Hematopoietic multipotent progenitor cell (in vitro differentiated cells): ENCODE measurements around the gene RYR1. TPM values are rescaled to one million over a fixed set of nuclear protein-coding genes. Genes with fewer than 3 reads are reported as not detected.
"Not testable (repeated sequence)": the region's sequence is repeated elsewhere in the genome, so short reads cannot be mapped to it uniquely, and the experiment has no call there.

Experiments used
- DNase-seq, 3 donors: peaks; one replicate each; pipeline ENCODE4 v3.0.0-alpha.2; 2011 to 2015; ENCODE audit warnings: low read depth in 2 of 3, low spot score in 2 of 3
- total RNA-seq: library from RNA; depleted of rRNA; stranded (reverse); fragments of >200 nt; gene quantifications from one replicate; pipeline ENCODE4 v1.2.3, GENCODE V29; 2012

The RYR1 gene
- total RNA-seq, 1 donor, result 2.7 TPM

- DNase-seq, result no peak
Measured at GRCh38 chr19:38484747-38485146, 51.3 kb downstream of the RYR1 start.

GRCh38 chr19:38485541-38486285 lies 52.2 kb downstream of the RYR1 start:
- DNase-seq, result no peak

- DNase-seq, result no peak
Measured at GRCh38 chr19:38486731-38487336, 53.3 kb downstream of the RYR1 start.

- DNase-seq, result no peak
Measured at GRCh38 chr19:38488096-38488495, 54.6 kb downstream of the RYR1 start.

GRCh38 chr19:38488776-38489481 lies 55.4 kb downstream of the RYR1 start:
- DNase-seq, result no peak

GRCh38 chr19:38490861-38491260 lies 57.4 kb downstream of the RYR1 start:
- DNase-seq, result no peak

GRCh38 chr19:38492181-38492813 lies 58.8 kb downstream of the RYR1 start:
- DNase-seq, result no peak

- no peak for DNase-seq
Measured at GRCh38 chr19:38494379-38494778, 60.9 kb downstream of the RYR1 start.

DNA sequence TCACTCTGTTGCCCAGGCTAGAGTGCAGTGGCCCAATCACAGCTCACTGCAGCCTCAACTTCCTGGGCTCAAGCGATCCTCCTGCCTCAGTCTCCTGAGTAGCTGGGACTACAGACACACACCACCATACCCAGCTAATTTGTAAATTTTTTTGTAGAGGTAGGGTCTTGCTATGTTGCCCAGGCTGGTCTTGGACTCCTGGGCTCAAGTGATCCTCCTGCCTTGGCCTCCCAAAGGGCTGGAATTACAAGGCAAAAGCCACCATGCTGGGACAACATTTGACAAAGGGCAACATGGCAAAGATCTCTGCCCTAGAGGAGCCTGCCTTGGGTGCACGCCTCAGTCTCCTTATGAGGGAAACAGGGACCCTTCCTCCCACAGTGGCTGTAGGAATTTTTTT lies 61.9 kb downstream of the RYR1 start:
- not testable (repeated sequence) for DNase-seq

- no peak for DNase-seq
Measured at GRCh38 chr19:38496116-38496515, 62.6 kb downstream of the RYR1 start.

GRCh38 chr19:38496603-38497487 lies 63.4 kb downstream of the RYR1 start:
- DNase-seq, result no peak

DNA sequence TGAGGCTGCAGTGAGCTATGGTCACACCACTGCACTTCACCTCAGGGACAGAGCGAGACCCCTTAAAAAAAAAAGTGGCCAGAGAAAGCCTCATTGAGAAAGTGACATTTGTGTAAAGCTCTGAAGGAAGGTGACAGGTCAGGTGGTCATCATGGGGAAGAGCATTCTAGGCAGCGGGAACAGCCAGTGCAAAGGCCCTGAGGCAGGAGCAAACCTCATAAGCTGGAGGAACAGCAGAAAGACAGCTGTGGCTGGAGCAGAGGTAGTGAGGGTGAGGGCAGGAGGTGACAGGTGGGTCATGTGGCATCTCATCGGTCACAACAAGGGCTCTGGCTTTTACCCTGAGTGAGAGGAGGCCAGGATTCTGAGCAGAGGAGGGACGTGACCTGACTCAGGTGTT lies 64.4 kb downstream of the RYR1 start:
- DNase-seq, result no peak

DNA sequence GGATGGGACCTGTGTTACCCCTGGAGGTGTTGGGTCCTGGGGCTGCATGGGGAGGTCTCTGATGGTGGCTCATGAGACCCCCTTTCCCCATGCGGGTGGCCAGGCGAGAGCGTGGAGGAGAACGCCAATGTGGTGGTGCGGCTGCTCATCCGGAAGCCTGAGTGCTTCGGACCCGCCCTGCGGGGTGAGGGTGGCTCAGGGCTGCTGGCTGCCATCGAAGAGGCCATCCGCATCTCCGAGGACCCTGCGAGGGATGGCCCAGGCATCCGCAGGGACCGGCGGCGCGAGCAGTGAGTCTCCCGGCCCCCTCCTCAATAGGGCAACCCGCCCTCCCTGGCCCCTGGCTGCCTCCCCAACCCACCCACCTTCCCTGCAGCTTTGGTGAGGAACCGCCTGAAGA lies 66.0 kb downstream of the RYR1 start:
- DNase-seq, result no peak

GRCh38 chr19:38500450-38500849 lies 67.0 kb downstream of the RYR1 start:
- DNase-seq, result no peak

GRCh38 chr19:38502410-38503076 lies 69.1 kb downstream of the RYR1 start:
- DNase-seq, result no peak

DNA sequence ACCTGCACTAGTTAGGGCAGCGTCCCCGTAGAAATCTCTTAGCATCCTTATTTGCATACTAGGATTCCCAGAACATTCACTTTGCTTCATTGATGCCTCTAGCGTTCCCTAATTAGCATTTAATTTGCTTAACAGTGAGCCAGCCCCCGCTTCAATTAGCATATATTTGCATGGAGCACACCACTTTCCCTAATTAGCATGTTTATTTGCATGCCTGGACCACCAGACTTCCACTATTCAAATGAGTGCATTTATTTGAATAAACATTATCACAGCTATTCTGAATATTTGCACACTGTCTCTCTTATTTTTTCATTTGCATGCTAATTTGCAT lies 69.6 kb downstream of the RYR1 start:
- DNase-seq, result no peak

DNA sequence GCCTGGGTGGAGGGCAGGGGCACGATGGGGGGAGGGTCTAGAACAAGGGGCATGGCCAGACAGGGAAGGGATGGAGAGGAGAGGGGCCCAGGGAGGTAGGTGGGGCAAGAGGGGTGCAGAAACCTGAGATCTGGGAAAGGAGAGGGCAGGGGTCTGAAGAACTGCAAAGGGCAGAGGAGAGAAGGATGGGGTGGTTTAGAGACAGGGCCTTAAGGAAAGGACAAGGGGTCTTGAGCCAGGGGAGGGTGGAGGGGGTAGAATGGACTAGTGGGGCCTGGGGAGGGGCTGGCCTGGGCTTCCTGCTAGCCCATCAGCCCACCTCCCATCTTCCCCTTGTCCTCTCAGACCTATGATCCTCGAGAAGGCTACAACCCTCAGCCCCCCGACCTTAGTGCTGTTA lies 72.5 kb downstream of the RYR1 start:
- DNase-seq, result no peak

GRCh38 chr19:38506375-38506722 lies 72.9 kb downstream of the RYR1 start:
- DNase-seq, result no peak

- DNase-seq, result peak; percentile 37 to 94 (median 92)
Measured at GRCh38 chr19:38506723-38507550, 73.4 kb downstream of the RYR1 start.
